GM12878 (cell line): ENCODE measurements around the gene MCM5. TPM values are rescaled to one million over a fixed set of nuclear protein-coding genes. Genes with fewer than 3 reads are reported as not detected.

Experiments
- CREM ChIP-seq: IDR thresholded peaks from 2 replicates; pipeline ENCODE4 v1.6.1; 2014; ENCODE audit warnings: antibody characterized with exemption, low read depth
- EGR1 ChIP-seq, 2 experiments: IDR thresholded peaks; 1 replicate in 1 of 2; 2 replicates in 1 of 2; pipeline ENCODE4 v1.6.1; 2011 to 2012; ENCODE audit warnings: low read depth in 2 of 2, low read length in 2 of 2, borderline replicate concordance in 1 of 2, mild to moderate bottlenecking in 1 of 2, moderate library complexity in 1 of 2
- GABPA ChIP-seq: IDR thresholded peaks from 2 replicates; pipeline ENCODE4 v1.6.1; 2014; ENCODE audit warnings: antibody characterized with exemption, low read depth, mild to moderate bottlenecking, inconsistent platforms
- GATAD2B ChIP-seq: fragments of 450-650 bp; conservative IDR thresholded peaks from 2 replicates; pipeline ENCODE4 v1.6.1; 2017; ENCODE audit warnings: low read depth, mild to moderate bottlenecking, moderate library complexity
- LARP7 ChIP-seq: fragments of 450-650 bp; IDR thresholded peaks from 2 replicates; pipeline ENCODE4 v1.6.1; 2017; ENCODE audit warnings: mild to moderate bottlenecking
- MEF2B ChIP-seq: fragments of 450-650 bp; IDR thresholded peaks from 2 replicates; pipeline ENCODE4 v1.6.1; 2018; ENCODE audit warnings: mild to moderate bottlenecking, moderate library complexity; ENCODE audit not compliant: partially characterized antibody, poor library complexity, severe bottlenecking
- MTA2 ChIP-seq: fragments of 450-650 bp; IDR thresholded peaks from 2 replicates; pipeline ENCODE4 v1.6.1; 2016; ENCODE audit warnings: low read depth, mild to moderate bottlenecking, moderate library complexity
- MXI1 ChIP-seq: fragments of 150-350 bp; IDR thresholded peaks from 2 replicates; pipeline ENCODE4 v1.6.1; 2011; ENCODE audit warnings: low read depth, mild to moderate bottlenecking, inconsistent platforms, low read length, improper control_type of control experiment
- NFYB ChIP-seq: IDR thresholded peaks from 2 replicates; pipeline ENCODE4 v1.6.1; 2011; ENCODE audit warnings: low read depth, mild to moderate bottlenecking, low read length, improper control_type of control experiment, moderate library complexity; ENCODE audit not compliant: insufficient read depth
- RELA ChIP-seq: fragments of 450-650 bp; IDR thresholded peaks from 2 replicates; pipeline ENCODE4 v1.8.0; 2014; ENCODE audit warnings: borderline replicate concordance; ENCODE audit not compliant: partially characterized antibody
- SIX5 ChIP-seq: IDR thresholded peaks from 2 replicates; pipeline ENCODE4 v1.6.1; 2011; ENCODE audit warnings: mild to moderate bottlenecking, low read depth, low read length, moderate library complexity; ENCODE audit not compliant: severe bottlenecking
- SMARCA5 ChIP-seq: fragments of 450-650 bp; IDR thresholded peaks from 2 replicates; pipeline ENCODE4 v1.6.1; 2017; ENCODE audit warnings: mild to moderate bottlenecking
- SP1 ChIP-seq: IDR thresholded peaks from one replicate; pipeline ENCODE4 v1.6.1; 2011; ENCODE audit warnings: low read depth, low read length
- YBX1 ChIP-seq: fragments of 450-650 bp; IDR thresholded peaks from 2 replicates; pipeline ENCODE4 v1.6.1; 2016; ENCODE audit warnings: antibody characterized with exemption
- polyA plus RNA-seq, 11 experiments: library from polyadenylated mRNA; depleted of rRNA in 4 of 11; unstranded in 6 of 11; stranded (reverse) in 5 of 11; fragments of >200 nt; fragmentation: Nextera tagmentation in 4 of 11; fragmentation: Illumina TruSeq in 1 of 11; extraction: Ambion mirVana in 4 of 11; extraction: Trizol in 1 of 11; gene quantifications; 1 replicate in 1 of 11; 2 replicates in 10 of 11; pipeline versions ENCODE4 v1.2.1 to v1.2.3, GENCODE V29; 2011 to 2016; ENCODE audit warnings: inconsistent platforms in 2 of 11, missing spikeins in 2 of 11, low read depth in 1 of 11
- total RNA-seq, 4 experiments: library from RNA; depleted of rRNA in 3 of 4; stranded (reverse); fragments of >200 nt in 3 of 4; fragmentation: Illumina TruSeq in 1 of 4; extraction: Trizol in 1 of 4; gene quantifications; 2 replicates each; pipeline versions ENCODE4 v1.2.1 to v1.2.3, GENCODE V29; 2013 to 2021
- TF ChIP-seq, protein P1 (sequence below): fragments of 150-350 bp; IDR thresholded peaks from 2 replicates; pipeline ENCODE4 v1.6.1; 2014; ENCODE audit warnings: mild to moderate bottlenecking, low read depth, low read length
- TF ChIP-seq, protein P2 (sequence below): fragments of 450-650 bp; IDR thresholded peaks from 2 replicates; pipeline ENCODE4 v1.6.1; 2016; ENCODE audit warnings: mild to moderate bottlenecking
- TF ChIP-seq, protein P3 (sequence below): fragments of 450-650 bp; IDR thresholded peaks from 2 replicates; pipeline ENCODE4 v1.6.1; 2017; ENCODE audit warnings: mild to moderate bottlenecking, moderate library complexity
- TF ChIP-seq, protein P4 (sequence below): fragments of 450-650 bp; IDR thresholded peaks from 2 replicates; pipeline ENCODE4 v1.6.1; 2017; ENCODE audit warnings: mild to moderate bottlenecking, moderate library complexity

MCM5 gene
- total and polyA plus RNA-seq, 10 of the 15 experiments (the other 5 are each of a cell fraction or from before 2014, with no cell fraction given): 14.1 to 360 (median 164) TPM

DNA sequence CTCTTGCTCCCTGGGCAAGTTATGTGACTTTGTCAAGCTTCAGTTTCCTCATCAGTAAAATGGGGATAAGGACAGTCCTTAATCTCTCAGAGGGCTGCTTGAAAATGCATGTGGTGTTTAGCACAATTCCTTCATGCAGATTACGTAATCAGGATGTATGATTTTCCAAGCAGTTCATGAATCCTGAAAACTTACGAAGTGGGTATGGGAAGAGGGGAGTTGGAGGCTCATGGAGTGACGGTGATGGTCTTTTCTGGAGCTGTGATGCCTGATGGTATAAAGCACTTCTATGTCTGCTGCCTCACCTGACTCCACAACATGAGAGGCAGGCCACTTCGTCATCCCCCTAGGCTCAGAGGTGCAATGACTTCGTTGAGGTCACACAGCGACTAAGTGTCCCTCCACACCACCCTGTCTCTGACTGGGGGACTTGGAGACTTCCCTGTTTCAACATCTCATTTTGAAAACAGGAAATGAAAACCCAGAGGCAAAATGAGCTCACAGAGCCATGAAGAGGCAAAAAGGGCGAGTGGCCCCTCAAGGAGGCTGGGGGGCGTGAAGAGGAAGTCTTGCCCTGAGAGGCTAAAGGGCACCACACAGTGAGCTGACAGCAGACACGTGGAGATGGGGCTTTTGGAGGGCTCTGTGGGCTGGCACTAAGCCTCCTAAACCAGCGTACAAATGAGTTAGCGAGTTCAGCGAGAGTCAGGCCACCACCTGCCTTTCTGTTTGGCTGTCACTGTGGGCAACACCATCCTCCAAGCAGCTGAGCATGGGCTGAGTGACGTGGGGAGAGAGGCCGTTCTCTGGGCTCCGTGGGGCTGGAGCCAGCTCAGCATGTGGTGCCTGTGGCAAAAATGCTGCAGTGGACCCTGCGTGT is 10.1 kb downstream of the MCM5 start (continued):
- TF ChIP-seq LARP7: 0 out of 2 replicates have a peak, but pooled peaks have one; percentile 22
- TF ChIP-seq NFYB: peak; percentile 63
- TF ChIP-seq SMARCA5: peak; percentile 81
- peak; percentile 65; the same call in 1 of the 2 replicates for TF ChIP-seq GABPA
- TF ChIP-seq MXI1: peak; percentile 94
- TF ChIP-seq, protein P1, sequence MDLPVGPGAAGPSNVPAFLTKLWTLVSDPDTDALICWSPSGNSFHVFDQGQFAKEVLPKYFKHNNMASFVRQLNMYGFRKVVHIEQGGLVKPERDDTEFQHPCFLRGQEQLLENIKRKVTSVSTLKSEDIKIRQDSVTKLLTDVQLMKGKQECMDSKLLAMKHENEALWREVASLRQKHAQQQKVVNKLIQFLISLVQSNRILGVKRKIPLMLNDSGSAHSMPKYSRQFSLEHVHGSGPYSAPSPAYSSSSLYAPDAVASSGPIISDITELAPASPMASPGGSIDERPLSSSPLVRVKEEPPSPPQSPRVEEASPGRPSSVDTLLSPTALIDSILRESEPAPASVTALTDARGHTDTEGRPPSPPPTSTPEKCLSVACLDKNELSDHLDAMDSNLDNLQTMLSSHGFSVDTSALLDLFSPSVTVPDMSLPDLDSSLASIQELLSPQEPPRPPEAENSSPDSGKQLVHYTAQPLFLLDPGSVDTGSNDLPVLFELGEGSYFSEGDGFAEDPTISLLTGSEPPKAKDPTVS: no peak
- TF ChIP-seq GATAD2B: peak; percentile 65; the same call in 1 of the 2 replicates
- TF ChIP-seq RELA: peak; percentile 74
- TF ChIP-seq EGR1 (IDR thresholded peaks at IDR 0.05; ENCODE audit: borderline replicate concordance in 1 of 2, low read depth in 2 of 2, low read length in 2 of 2): peak in 1 of 2 experiments; percentile 26; a peak in 1 of 3 replicates
- TF ChIP-seq MTA2: peak; percentile 83
- no peak for TF ChIP-seq YBX1
- peak; percentile 68 for TF ChIP-seq MEF2B
- peak; percentile 89 for TF ChIP-seq CREM
- TF ChIP-seq, protein P2, sequence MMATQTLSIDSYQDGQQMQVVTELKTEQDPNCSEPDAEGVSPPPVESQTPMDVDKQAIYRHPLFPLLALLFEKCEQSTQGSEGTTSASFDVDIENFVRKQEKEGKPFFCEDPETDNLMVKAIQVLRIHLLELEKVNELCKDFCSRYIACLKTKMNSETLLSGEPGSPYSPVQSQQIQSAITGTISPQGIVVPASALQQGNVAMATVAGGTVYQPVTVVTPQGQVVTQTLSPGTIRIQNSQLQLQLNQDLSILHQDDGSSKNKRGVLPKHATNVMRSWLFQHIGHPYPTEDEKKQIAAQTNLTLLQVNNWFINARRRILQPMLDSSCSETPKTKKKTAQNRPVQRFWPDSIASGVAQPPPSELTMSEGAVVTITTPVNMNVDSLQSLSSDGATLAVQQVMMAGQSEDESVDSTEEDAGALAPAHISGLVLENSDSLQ: peak; percentile 95
- peak; percentile 13 for TF ChIP-seq SIX5
- TF ChIP-seq SP1: peak; percentile 51
- TF ChIP-seq, protein P3, sequence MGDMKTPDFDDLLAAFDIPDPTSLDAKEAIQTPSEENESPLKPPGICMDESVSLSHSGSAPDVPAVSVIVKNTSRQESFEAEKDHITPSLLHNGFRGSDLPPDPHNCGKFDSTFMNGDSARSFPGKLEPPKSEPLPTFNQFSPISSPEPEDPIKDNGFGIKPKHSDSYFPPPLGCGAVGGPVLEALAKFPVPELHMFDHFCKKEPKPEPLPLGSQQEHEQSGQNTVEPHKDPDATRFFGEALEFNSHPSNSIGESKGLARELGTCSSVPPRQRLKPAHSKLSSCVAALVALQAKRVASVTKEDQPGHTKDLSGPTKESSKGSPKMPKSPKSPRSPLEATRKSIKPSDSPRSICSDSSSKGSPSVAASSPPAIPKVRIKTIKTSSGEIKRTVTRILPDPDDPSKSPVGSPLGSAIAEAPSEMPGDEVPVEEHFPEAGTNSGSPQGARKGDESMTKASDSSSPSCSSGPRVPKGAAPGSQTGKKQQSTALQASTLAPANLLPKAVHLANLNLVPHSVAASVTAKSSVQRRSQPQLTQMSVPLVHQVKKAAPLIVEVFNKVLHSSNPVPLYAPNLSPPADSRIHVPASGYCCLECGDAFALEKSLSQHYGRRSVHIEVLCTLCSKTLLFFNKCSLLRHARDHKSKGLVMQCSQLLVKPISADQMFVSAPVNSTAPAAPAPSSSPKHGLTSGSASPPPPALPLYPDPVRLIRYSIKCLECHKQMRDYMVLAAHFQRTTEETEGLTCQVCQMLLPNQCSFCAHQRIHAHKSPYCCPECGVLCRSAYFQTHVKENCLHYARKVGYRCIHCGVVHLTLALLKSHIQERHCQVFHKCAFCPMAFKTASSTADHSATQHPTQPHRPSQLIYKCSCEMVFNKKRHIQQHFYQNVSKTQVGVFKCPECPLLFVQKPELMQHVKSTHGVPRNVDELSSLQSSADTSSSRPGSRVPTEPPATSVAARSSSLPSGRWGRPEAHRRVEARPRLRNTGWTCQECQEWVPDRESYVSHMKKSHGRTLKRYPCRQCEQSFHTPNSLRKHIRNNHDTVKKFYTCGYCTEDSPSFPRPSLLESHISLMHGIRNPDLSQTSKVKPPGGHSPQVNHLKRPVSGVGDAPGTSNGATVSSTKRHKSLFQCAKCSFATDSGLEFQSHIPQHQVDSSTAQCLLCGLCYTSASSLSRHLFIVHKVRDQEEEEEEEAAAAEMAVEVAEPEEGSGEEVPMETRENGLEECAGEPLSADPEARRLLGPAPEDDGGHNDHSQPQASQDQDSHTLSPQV: peak; percentile 68; the same call in 1 of the 2 replicates
- TF ChIP-seq, protein P4, sequence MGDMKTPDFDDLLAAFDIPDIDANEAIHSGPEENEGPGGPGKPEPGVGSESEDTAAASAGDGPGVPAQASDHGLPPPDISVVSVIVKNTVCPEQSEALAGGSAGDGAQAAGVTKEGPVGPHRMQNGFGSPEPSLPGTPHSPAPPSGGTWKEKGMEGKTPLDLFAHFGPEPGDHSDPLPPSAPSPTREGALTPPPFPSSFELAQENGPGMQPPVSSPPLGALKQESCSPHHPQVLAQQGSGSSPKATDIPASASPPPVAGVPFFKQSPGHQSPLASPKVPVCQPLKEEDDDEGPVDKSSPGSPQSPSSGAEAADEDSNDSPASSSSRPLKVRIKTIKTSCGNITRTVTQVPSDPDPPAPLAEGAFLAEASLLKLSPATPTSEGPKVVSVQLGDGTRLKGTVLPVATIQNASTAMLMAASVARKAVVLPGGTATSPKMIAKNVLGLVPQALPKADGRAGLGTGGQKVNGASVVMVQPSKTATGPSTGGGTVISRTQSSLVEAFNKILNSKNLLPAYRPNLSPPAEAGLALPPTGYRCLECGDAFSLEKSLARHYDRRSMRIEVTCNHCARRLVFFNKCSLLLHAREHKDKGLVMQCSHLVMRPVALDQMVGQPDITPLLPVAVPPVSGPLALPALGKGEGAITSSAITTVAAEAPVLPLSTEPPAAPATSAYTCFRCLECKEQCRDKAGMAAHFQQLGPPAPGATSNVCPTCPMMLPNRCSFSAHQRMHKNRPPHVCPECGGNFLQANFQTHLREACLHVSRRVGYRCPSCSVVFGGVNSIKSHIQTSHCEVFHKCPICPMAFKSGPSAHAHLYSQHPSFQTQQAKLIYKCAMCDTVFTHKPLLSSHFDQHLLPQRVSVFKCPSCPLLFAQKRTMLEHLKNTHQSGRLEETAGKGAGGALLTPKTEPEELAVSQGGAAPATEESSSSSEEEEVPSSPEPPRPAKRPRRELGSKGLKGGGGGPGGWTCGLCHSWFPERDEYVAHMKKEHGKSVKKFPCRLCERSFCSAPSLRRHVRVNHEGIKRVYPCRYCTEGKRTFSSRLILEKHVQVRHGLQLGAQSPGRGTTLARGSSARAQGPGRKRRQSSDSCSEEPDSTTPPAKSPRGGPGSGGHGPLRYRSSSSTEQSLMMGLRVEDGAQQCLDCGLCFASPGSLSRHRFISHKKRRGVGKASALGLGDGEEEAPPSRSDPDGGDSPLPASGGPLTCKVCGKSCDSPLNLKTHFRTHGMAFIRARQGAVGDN: peak; percentile 100
